ENCODE data around the gene PXMP4. TPM values are rescaled to one million over a fixed set of nuclear protein-coding genes. Genes with fewer than 3 reads are reported as not detected.

The PXMP4 gene
- total RNA-seq (ENCODE audit: unreplicated experiment): 9.4 TPM
- long read RNA-seq, full-length matches to known transcripts: 5 of 6 reads
- long read RNA-seq, partial matches to known transcripts: 0 of 6 reads
- long read RNA-seq, other reads (novel, unspliced or antisense): 1 of 6 reads

- peak within 1 kb of the TSS; percentile 93 for H3K27ac Mint-ChIP-seq (ENCODE audit: unreplicated experiment)
- TF ChIP-seq, protein P1, sequence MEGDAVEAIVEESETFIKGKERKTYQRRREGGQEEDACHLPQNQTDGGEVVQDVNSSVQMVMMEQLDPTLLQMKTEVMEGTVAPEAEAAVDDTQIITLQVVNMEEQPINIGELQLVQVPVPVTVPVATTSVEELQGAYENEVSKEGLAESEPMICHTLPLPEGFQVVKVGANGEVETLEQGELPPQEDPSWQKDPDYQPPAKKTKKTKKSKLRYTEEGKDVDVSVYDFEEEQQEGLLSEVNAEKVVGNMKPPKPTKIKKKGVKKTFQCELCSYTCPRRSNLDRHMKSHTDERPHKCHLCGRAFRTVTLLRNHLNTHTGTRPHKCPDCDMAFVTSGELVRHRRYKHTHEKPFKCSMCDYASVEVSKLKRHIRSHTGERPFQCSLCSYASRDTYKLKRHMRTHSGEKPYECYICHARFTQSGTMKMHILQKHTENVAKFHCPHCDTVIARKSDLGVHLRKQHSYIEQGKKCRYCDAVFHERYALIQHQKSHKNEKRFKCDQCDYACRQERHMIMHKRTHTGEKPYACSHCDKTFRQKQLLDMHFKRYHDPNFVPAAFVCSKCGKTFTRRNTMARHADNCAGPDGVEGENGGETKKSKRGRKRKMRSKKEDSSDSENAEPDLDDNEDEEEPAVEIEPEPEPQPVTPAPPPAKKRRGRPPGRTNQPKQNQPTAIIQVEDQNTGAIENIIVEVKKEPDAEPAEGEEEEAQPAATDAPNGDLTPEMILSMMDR (IDR thresholded peaks at IDR 0.05; ENCODE audit: partially characterized antibody, unreplicated experiment): no peak
- H3K36me3 Mint-ChIP-seq (ENCODE audit: unreplicated experiment): peaks cover 4% of the 10 kb centered on the region
Measured at GRCh38 chr20:33719989-33720709, at the start of gene PXMP4. PXMP4 (minus strand) TSS chr20:33720310; CDS start chr20:33720207, 103 bp downstream.

GRCh38 chr20:33769043-33769442, 48.9 kb upstream of the PXMP4 start:
- Mint-ChIP-seq H3K36me3 (ENCODE audit: unreplicated experiment) (no peaks in the 10 kb centered on the region), H3K9me3 (ENCODE audit: unreplicated experiment) (peaks cover 1% of the 10 kb centered on the region), H3K4me1 (ENCODE audit: low read depth, unreplicated experiment) (peaks cover 5% of the 10 kb centered on the region), H3K27me3 (ENCODE audit: unreplicated experiment) (peaks cover 6% of the 10 kb centered on the region), H3K4me3 (ENCODE audit: unreplicated experiment) (no peak overlapping the region), H3K27ac (ENCODE audit: unreplicated experiment) (no peak overlapping the region)
- TF ChIP-seq, protein P1 (IDR thresholded peaks at IDR 0.05; ENCODE audit: partially characterized antibody, unreplicated experiment): no peak
- DNase-seq: no peak

More at GRCh38 chr20:33719989-33720709, at the start of gene PXMP4:
- DNase-seq: peak; percentile 87
- peaks cover 9% of the 10 kb centered on the region for H3K27me3 Mint-ChIP-seq (ENCODE audit: unreplicated experiment)
- H3K4me1 Mint-ChIP-seq (ENCODE audit: low read depth, unreplicated experiment): peaks cover 5% of the 10 kb centered on the region
- H3K9me3 Mint-ChIP-seq (ENCODE audit: unreplicated experiment): peaks cover 10% of the 10 kb centered on the region
- peak within 1 kb of the TSS; percentile 84 for H3K4me3 Mint-ChIP-seq (ENCODE audit: unreplicated experiment)

DNA sequence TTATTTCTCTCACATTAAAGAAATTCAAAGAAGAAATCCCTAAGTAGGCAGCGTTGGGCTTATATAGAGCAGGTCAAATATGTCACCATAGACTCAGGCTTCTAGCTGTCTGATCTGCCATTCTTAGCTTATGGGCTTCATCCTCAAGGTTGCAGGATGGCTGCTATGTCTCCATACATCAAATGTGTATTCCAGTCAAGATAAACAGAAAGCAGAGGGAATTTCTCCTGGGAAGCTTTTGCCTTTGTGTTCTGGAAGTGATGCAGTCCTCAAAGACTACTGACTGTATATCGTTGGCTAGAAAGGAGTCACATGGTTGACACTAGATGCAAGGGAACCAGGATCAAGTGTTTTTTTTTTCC, 47.6 kb upstream of the PXMP4 start:
- H3K36me3 Mint-ChIP-seq (ENCODE audit: unreplicated experiment): no peaks in the 10 kb centered on the region
- no peak overlapping the region for H3K27ac Mint-ChIP-seq (ENCODE audit: unreplicated experiment)
- TF ChIP-seq, protein P1 (IDR thresholded peaks at IDR 0.05; ENCODE audit: partially characterized antibody, unreplicated experiment): no peak
- peaks cover 6% of the 10 kb centered on the region for H3K27me3 Mint-ChIP-seq (ENCODE audit: unreplicated experiment)
- no peak overlapping the region for H3K4me3 Mint-ChIP-seq (ENCODE audit: unreplicated experiment)
- peaks cover 1% of the 10 kb centered on the region for H3K9me3 Mint-ChIP-seq (ENCODE audit: unreplicated experiment)
- DNase-seq: no peak
- H3K4me1 Mint-ChIP-seq (ENCODE audit: low read depth, unreplicated experiment): peaks cover 5% of the 10 kb centered on the region

GRCh38 chr20:33766686-33767085, 46.6 kb upstream of the PXMP4 start:
- Mint-ChIP-seq H3K27ac (ENCODE audit: unreplicated experiment) (no peak overlapping the region), H3K27me3 (ENCODE audit: unreplicated experiment) (peaks cover 6% of the 10 kb centered on the region), H3K36me3 (ENCODE audit: unreplicated experiment) (no peaks in the 10 kb centered on the region), H3K9me3 (ENCODE audit: unreplicated experiment) (peaks cover 1% of the 10 kb centered on the region), H3K4me3 (ENCODE audit: unreplicated experiment) (no peak overlapping the region), H3K4me1 (ENCODE audit: low read depth, unreplicated experiment) (peaks cover 2% of the 10 kb centered on the region)
- DNase-seq: no peak
- TF ChIP-seq, protein P1 (IDR thresholded peaks at IDR 0.05; ENCODE audit: partially characterized antibody, unreplicated experiment): no peak

- no peak for DNase-seq
- H3K36me3 Mint-ChIP-seq (ENCODE audit: unreplicated experiment): no peaks in the 10 kb centered on the region
- peaks cover 1% of the 10 kb centered on the region for H3K9me3 Mint-ChIP-seq (ENCODE audit: unreplicated experiment)
- H3K27ac Mint-ChIP-seq (ENCODE audit: unreplicated experiment): no peak overlapping the region
- H3K4me1 Mint-ChIP-seq (ENCODE audit: low read depth, unreplicated experiment): peaks cover 2% of the 10 kb centered on the region
- peaks cover 6% of the 10 kb centered on the region for H3K27me3 Mint-ChIP-seq (ENCODE audit: unreplicated experiment)
- no peak overlapping the region for H3K4me3 Mint-ChIP-seq (ENCODE audit: unreplicated experiment)
- TF ChIP-seq, protein P1 (IDR thresholded peaks at IDR 0.05; ENCODE audit: partially characterized antibody, unreplicated experiment): no peak
Measured at GRCh38 chr20:33765592-33765991, 45.5 kb upstream of the PXMP4 start.
